ENCODE measurements around the gene TUG1. TPM values are rescaled to one million over a fixed set of nuclear protein-coding genes. Genes with fewer than 3 reads are reported as not detected.
A peak's percentile ranks its signal among the peaks of the same experiment; 100 is the strongest.

TUG1 gene
- total and polyA plus RNA-seq, 11 donors: 19.5 to 48.9 (median 35.8) TPM

GRCh38 chr22:30940685-30941362, 28.2 kb upstream of the TUG1 start:
- ATAC-seq (no peak), DNase-seq (no peak)
- intact Hi-C loops (cut with DNase I): loop anchor here in 5 of 10 donors (10.0 kb wide), 2 partner anchors 284 to 294 kb away; no protein-coding TSS in a partner anchor
- H3K36me3 ChIP-seq: peaks cover 0 to 100% (median 100%) of the 10 kb centered on the region in 9 donors
- no peaks in the 10 kb centered on the region for H3K9me3 ChIP-seq
- H3K4me3 ChIP-seq: peak overlapping the region in 1 of 12 donors; percentile 3
- H3K4me1 ChIP-seq: peaks cover 0 to 15% (median 0%) of the 10 kb centered on the region in 12 donors
- no peaks in the 10 kb centered on the region for H3K27me3 ChIP-seq
- peak overlapping the region in 1 of 12 donors; percentile 69 for H3K27ac ChIP-seq
- 72 to 79% (median 75%) methylated on average over 7 of the region's 7 CpGs for whole genome bisulfite sequencing, 4 donors
- no peak for TF ChIP-seq CTCF (IDR thresholded peaks at IDR 0.05)
- no peak for TF ChIP-seq POLR2A (IDR thresholded peaks at IDR 0.05)

GRCh38 chr22:30941363-30941740, 27.7 kb upstream of the TUG1 start:
- intact Hi-C loops (cut with DNase I): loop anchor here in 5 of 10 donors (10.0 kb wide), 2 partner anchors 283 to 293 kb away; no protein-coding TSS in a partner anchor
- no peak overlapping the region for H3K4me3 ChIP-seq
- H3K27ac ChIP-seq: peak overlapping the region in 1 of 12 donors; percentile 69
- H3K27me3 ChIP-seq: no peaks in the 10 kb centered on the region
- no peaks in the 10 kb centered on the region for H3K9me3 ChIP-seq
- DNase-seq: no peak
- H3K4me1 ChIP-seq: peaks cover 0 to 19% (median 1%) of the 10 kb centered on the region in 12 donors
- no peak for ATAC-seq
- no peak for TF ChIP-seq POLR2A (IDR thresholded peaks at IDR 0.05)
- no peak for TF ChIP-seq CTCF (IDR thresholded peaks at IDR 0.05)
- peaks cover 0 to 100% (median 99%) of the 10 kb centered on the region in 9 donors for H3K36me3 ChIP-seq
- WGBS, 4 donors: 90 to 96% (median 94%) methylated on average over 11 of the region's 11 CpGs

- peaks cover 0 to 37% (median 20%) of the 10 kb centered on the region in 12 donors for H3K4me1 ChIP-seq
- intact Hi-C loops (cut with DNase I): loop anchor here in 5 of 10 donors (10.0 kb wide), 2 partner anchors 281 to 291 kb away; no protein-coding TSS in a partner anchor
- no peaks in the 10 kb centered on the region for H3K9me3 ChIP-seq
- DNase-seq (no peak), ATAC-seq (no peak)
- 65 to 76% (median 71%) methylated on average over 3 of the region's 3 CpGs for WGBS, 4 donors
- no peak overlapping the region for H3K4me3 ChIP-seq
- no peak overlapping the region for H3K27ac ChIP-seq
- H3K27me3 ChIP-seq: no peaks in the 10 kb centered on the region
- TF ChIP-seq POLR2A (IDR thresholded peaks at IDR 0.05): no peak
- no peak for TF ChIP-seq CTCF (IDR thresholded peaks at IDR 0.05)
- peaks cover 0 to 100% (median 82%) of the 10 kb centered on the region in 9 donors for H3K36me3 ChIP-seq
These were observed 25.7 kb upstream of the TUG1 start for GRCh38 chr22:30943368-30943767.

GRCh38 chr22:30944986-30945385, 24.1 kb upstream of the TUG1 start:
- DNase-seq: no peak
- Histone ChIP-seq H3K27ac (no peak overlapping the region), H3K9me3 (no peaks in the 10 kb centered on the region), H3K4me3 (no peak overlapping the region), H3K4me1 (peaks cover 0 to 39% (median 24%) of the 10 kb centered on the region in 12 donors), H3K27me3 (no peaks in the 10 kb centered on the region), H3K36me3 (peaks cover 0 to 100% (median 82%) of the 10 kb centered on the region in 9 donors)
- TF ChIP-seq CTCF (IDR thresholded peaks at IDR 0.05): no peak
- no peak for TF ChIP-seq POLR2A (IDR thresholded peaks at IDR 0.05)
- WGBS, 4 donors: 95 to 100% (median 97%) methylated on average over 4 of the region's 4 CpGs
- ATAC-seq: no peak
- intact Hi-C loops (cut with DNase I): loop anchor here in 9 of 10 donors (5.0 to 10.0 kb wide), 7 partner anchors 92 to 290 kb away; partner anchors contain the start of gene SELENOM (in 1 of the 9)

Measured in heart left ventricle (tissue), 16 donors.